A549 treated with Hydrocortisone at 1 μM for 4 hours (cell line): ENCODE measurements around the gene SPG7. TPM values are rescaled to one million over a fixed set of nuclear protein-coding genes. Genes with fewer than 3 reads are reported as not detected.

Source experiments
- total RNA-seq: library from RNA; stranded (reverse); fragments of 200-300 nt; extraction: Qiagen RNA extraction; gene quantifications from 5 replicates; pipeline ENCODE4 v1.2.3, GENCODE V29; 2022

Gene SPG7
- total RNA-seq: 103 to 121 TPM (median 106 TPM) in 5 replicates

GRCh38 chr16:89507834-89508590 is at the start of gene SPG7:
SPG7 (plus strand) TSS chr16:89508403; CDS start chr16:89508418, 15 bp downstream.

GRCh38 chr16:89490439-89491237 is 17.6 kb upstream of the SPG7 start, which contains the start of gene ANKRD11:
ANKRD11 (minus strand) TSS chr16:89490561; CDS start chr16:89317019, 173,542 bp downstream.

DNA sequence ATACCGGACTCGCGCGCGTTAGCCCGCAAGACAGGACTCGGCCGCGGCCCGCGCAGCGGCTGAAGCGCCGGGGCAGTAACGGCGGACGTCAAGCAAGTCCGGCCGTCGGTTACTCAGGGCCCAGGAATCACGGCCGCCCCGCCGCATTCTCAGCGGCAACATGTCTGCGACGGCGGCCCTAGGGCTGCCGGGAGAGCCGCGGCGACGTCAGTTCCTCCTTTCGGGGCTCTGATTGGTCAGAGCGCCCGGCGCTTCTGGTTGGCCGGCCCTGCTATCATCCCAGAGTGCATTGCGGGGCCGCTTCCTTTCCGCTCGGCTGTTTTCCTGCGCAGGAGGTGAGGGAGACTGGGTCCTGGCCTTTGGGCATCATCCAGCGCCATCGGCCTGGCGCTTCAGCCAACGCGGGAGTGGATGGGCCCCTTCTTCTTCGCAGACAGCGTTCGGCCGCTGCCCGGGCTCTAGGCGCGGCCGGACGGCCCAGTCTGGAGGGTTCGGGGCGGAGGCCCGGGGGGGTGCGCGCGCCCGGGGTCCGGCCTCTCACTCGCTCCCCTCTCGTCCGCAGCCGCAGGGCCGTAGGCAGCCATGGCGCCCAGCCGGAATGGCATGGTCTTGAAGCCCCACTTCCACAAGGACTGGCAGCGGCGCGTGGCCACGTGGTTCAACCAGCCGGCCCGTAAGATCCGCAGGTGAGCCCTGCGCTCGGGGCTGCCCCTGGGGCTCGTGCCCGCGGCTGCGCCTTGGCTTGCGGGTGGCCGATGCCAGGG is 52.4 kb downstream of the SPG7 start, which contains the start of gene RPL13:
Gene RPL13 (plus strand): TSS at position 305 of the 764 bp plus-strand sequence. CDS start 278 bp downstream, at position 583.

DNA sequence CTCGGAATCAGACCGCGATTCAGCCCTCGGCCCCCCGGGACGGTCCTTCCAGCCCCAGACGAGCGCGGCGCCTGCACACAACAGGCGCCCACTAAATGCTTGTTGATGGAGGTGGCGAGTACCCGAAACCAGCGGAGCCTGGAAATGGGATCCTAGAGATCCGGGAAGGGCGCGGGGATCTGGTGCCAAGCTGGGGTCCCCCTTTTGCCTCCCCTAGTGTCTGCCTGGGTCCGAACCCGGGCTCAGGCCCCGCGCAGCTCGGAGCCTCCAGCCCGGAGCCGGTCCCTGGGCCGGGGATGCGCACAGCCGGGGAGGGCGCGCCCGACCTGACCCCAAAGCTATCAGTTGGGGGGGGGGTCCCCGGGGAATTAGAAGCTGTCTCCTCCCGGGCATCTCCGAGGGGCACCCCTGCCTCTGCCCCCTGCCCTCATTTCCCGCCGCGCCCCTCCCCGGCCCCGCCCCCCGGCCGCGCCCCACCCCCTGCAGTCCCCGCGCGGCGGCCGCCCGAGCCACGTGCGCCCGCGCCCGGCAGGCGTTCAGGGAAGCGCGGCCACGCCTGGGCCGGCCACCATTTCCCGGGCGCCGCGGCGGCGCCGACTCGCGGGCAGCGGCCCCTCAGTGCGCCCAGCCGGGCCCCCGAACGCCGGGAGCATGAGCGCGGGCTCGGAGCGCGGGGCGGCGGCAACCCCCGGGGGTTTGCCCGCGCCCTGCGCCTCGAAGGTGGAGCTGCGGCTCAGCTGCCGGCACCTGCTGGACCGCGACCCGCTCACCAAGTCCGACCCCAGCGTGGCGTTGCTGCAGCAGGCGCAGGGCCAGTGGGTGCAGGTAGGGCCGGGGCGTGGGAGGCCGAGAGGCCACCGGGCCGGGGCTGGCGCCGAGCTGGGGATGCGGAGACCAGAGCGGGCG is 67.3 kb downstream of the SPG7 start, which contains the start of gene CPNE7:
Gene CPNE7 (plus strand): TSS at position 512 of the 906 bp plus-strand sequence. CDS start 140 bp downstream, at position 652.

Other genes starting within 250 kb of the SPG7 start
- 108 to 117 TPM (median 114 TPM) in 5 replicates for gene ANKRD11, start 17.8 kb upstream of the SPG7 start, total RNA-seq
- 3,013 to 4,261 TPM (median 4,123 TPM) in 5 replicates for gene RPL13, start 52.3 kb downstream of the SPG7 start, total RNA-seq
- 57.9 to 78.8 TPM (median 76.2 TPM) in 5 replicates for gene CPNE7, start 67.4 kb downstream of the SPG7 start, total RNA-seq
- gene DPEP1, start 105.2 kb downstream of the SPG7 start, total RNA-seq: 0.64 to 1.4 TPM (median 1.1 TPM) in 5 replicates
- gene CHMP1A, start 149.3 kb downstream of the SPG7 start, total RNA-seq: 89.6 to 119 TPM (median 92.0 TPM) in 5 replicates
- 12.0 to 17.5 TPM (median 16.5 TPM) in 5 replicates for gene SPATA33, start 149.4 kb downstream of the SPG7 start, total RNA-seq
- gene CDK10, start 178.3 kb downstream of the SPG7 start, total RNA-seq: 36.0 to 85.5 TPM (median 42.8 TPM) in 5 replicates
- gene SPATA2L, start 193.3 kb downstream of the SPG7 start, total RNA-seq: 9.0 to 13.1 TPM (median 12.6 TPM) in 5 replicates
- gene VPS9D1, start 212.5 kb downstream of the SPG7 start, total RNA-seq: 3.7 to 5.9 TPM (median 4.9 TPM) in 5 replicates
- 17.7 to 19.5 TPM (median 19.1 TPM) in 5 replicates for gene ZNF276, start 213.1 kb downstream of the SPG7 start, total RNA-seq